NB4 (cell line): ENCODE data around the gene CBY1.

Source experiments
- CTCF ChIP-seq: IDR thresholded peaks from one replicate; pipeline ENCODE4 v1.5.1; 2012; ENCODE audit warnings: low read depth, low read length
- MYC ChIP-seq: IDR thresholded peaks from 2 replicates; pipeline ENCODE4 v1.6.1; 2011; ENCODE audit warnings: low read depth, low read length
- POLR2A ChIP-seq: IDR thresholded peaks from 2 replicates; pipeline ENCODE4 v1.6.1; 2011; ENCODE audit warnings: mild to moderate bottlenecking; ENCODE audit not compliant: insufficient read length; ENCODE audit errors: extremely low read depth

- no peak for TF ChIP-seq CTCF
- no peak for TF ChIP-seq POLR2A
- TF ChIP-seq MYC = no peak
Measured at GRCh38 chr22:38618258-38618657, 38.2 kb upstream of the CBY1 start.
